ENCODE measurements around the gene TCF4. TPM values are rescaled to one million over a fixed set of nuclear protein-coding genes. Genes with fewer than 3 reads are reported as not detected.

The TCF4 gene
- total RNA-seq, 2 donors from 2014 or later, result 57.7 to 66.3 TPM

GRCh38 chr18:55446996-55447671 is 140.9 kb downstream of the TCF4 start:
- Histone ChIP-seq H3K27me3 (no peaks in the 10 kb centered on the region), H3K4me1 (peaks cover 0 to 12% of the 10 kb centered on the region in 2 donors), H3K4me3 (no peak overlapping the region), H3K27ac (no peak overlapping the region), H3K36me3 (no peaks in the 10 kb centered on the region), H3K9me3 (peaks cover 0 to 6% of the 10 kb centered on the region in 2 donors)
- TF ChIP-seq CTCF (IDR thresholded peaks at IDR 0.05), result no peak
- DNase-seq (ENCODE audit: low spot score), result no peak

- DNase-seq (ENCODE audit: low spot score), result no peak
- H3K9me3 ChIP-seq, result peaks cover 0 to 6% of the 10 kb centered on the region in 2 donors
- TF ChIP-seq CTCF (IDR thresholded peaks at IDR 0.05), result no peak
- H3K27me3 ChIP-seq, result no peaks in the 10 kb centered on the region
- H3K36me3 ChIP-seq, result no peaks in the 10 kb centered on the region
- no peak overlapping the region for H3K27ac ChIP-seq
- no peak overlapping the region for H3K4me3 ChIP-seq
- H3K4me1 ChIP-seq, result peaks cover 0 to 6% of the 10 kb centered on the region in 2 donors
These were observed 143.5 kb downstream of the TCF4 start for GRCh38 chr18:55444536-55444935.

GRCh38 chr18:55443776-55444175 is 144.2 kb downstream of the TCF4 start:
- Histone ChIP-seq H3K4me3 (no peak overlapping the region), H3K27me3 (no peaks in the 10 kb centered on the region), H3K27ac (no peak overlapping the region), H3K36me3 (no peaks in the 10 kb centered on the region), H3K9me3 (peaks cover 0 to 6% of the 10 kb centered on the region in 2 donors), H3K4me1 (peaks cover 0 to 6% of the 10 kb centered on the region in 2 donors)
- no peak for TF ChIP-seq CTCF (IDR thresholded peaks at IDR 0.05)
- no peak for DNase-seq (ENCODE audit: low spot score)

- DNase-seq (ENCODE audit: low spot score), result no peak
- Histone ChIP-seq H3K36me3 (no peaks in the 10 kb centered on the region), H3K9me3 (peaks cover 0 to 6% of the 10 kb centered on the region in 2 donors), H3K27me3 (no peaks in the 10 kb centered on the region), H3K27ac (no peak overlapping the region), H3K4me1 (peaks cover 0 to 6% of the 10 kb centered on the region in 2 donors), H3K4me3 (no peak overlapping the region)
- no peak for TF ChIP-seq CTCF (IDR thresholded peaks at IDR 0.05)
These were observed 145.4 kb downstream of the TCF4 start for GRCh38 chr18:55442561-55442960.

GRCh38 chr18:55440988-55441387 is 147.0 kb downstream of the TCF4 start:
- Histone ChIP-seq H3K4me1 (peaks cover 0 to 6% of the 10 kb centered on the region in 2 donors), H3K4me3 (no peak overlapping the region), H3K9me3 (peaks cover 0 to 5% of the 10 kb centered on the region in 2 donors), H3K36me3 (no peaks in the 10 kb centered on the region), H3K27me3 (no peaks in the 10 kb centered on the region), H3K27ac (no peak overlapping the region)
- DNase-seq (ENCODE audit: low spot score), result no peak
- TF ChIP-seq CTCF (IDR thresholded peaks at IDR 0.05), result no peak

- peaks cover 0 to 13% of the 10 kb centered on the region in 2 donors for H3K4me1 ChIP-seq
- DNase-seq (ENCODE audit: low spot score), result no peak
- TF ChIP-seq CTCF (IDR thresholded peaks at IDR 0.05), result no peak
These were observed 148.9 kb downstream of the TCF4 start for GRCh38 chr18:55439056-55439455.

More at GRCh38 chr18:55439056-55439455, 148.9 kb downstream of the TCF4 start:
- Histone ChIP-seq H3K27me3 (no peaks in the 10 kb centered on the region), H3K9me3 (no peaks in the 10 kb centered on the region), H3K4me3 (no peak overlapping the region), H3K27ac (no peak overlapping the region), H3K36me3 (no peaks in the 10 kb centered on the region)

All from right atrium auricular region (tissue), 2 donors.